Esophagus squamous epithelium (tissue), 4 donors: Measurements from ENCODE around the gene DENND1A.

Experiments used
- CTCF ChIP-seq, 6 experiments: fragments of 450-650 bp in 4 of 6; fragments of 200-600 bp in 2 of 6; sonication (generic) in 2 of 6; IDR thresholded peaks; one replicate each; pipeline ENCODE4 v1.5.1; 2016 to 2019; ENCODE audit warnings: antibody characterized with exemption in 6 of 6, mild to moderate bottlenecking in 4 of 6, moderate library complexity in 4 of 6
- POLR2A ChIP-seq, 4 donors: fragments of 450-650 bp; IDR thresholded peaks; one replicate each; pipeline ENCODE4 v1.6.1; 2017; ENCODE audit warnings: antibody characterized with exemption in 4 of 4, mild to moderate bottlenecking in 4 of 4, moderate library complexity in 3 of 4

GRCh38 chr9:123382653-123383511, 547.0 kb downstream of the DENND1A start:
- TF ChIP-seq CTCF (IDR thresholded peaks at IDR 0.05) (no peak), POLR2A (IDR thresholded peaks at IDR 0.05) (no peak)
